Ovary (tissue), 9 donors: ENCODE results near the gene SAP30L. TPM values are rescaled to one million over a fixed set of nuclear protein-coding genes. Genes with fewer than 3 reads are reported as not detected.

Experiments used
- DNase-seq, 5 donors: peaks; one replicate each; pipeline ENCODE4 v3.0.0-alpha.2; 2019 to 2020
- H3K27ac ChIP-seq, 2 donors: fragments of 200-600 bp; one replicate each; pipeline versions ENCODE4 v1.5.1 to v1.8.0; 2019 to 2022
- H3K27me3 ChIP-seq: fragments of 200-600 bp; one replicate; pipeline ENCODE4 v1.8.0; 2022
- H3K36me3 ChIP-seq: fragments of 200-600 bp; sonication (generic); one replicate; pipeline ENCODE4 v1.5.1; 2019
- H3K4me1 ChIP-seq: one replicate; pipeline ENCODE4 v1.8.1; 2013; ENCODE audit warnings: mild to moderate bottlenecking, moderate library complexity; ENCODE audit not compliant: insufficient read depth
- H3K4me3 ChIP-seq: fragments of 200-600 bp; sonication (generic); one replicate; pipeline ENCODE4 v1.5.1; 2017
- H3K9me3 ChIP-seq, 2 donors: fragments of 200-600 bp in 1 of 2; sonication (generic) in 1 of 2; one replicate each; pipeline versions ENCODE4 v1.5.1 to v1.8.1; 2013 to 2019; ENCODE audit warnings: mild to moderate bottlenecking in 1 of 2, moderate library complexity in 1 of 2
- EP300 ChIP-seq: sonication (generic); formaldehyde crosslinking; IDR thresholded peaks from one replicate; pipeline ENCODE4 v1.6.1; 2017; ENCODE audit warnings: antibody characterized with exemption
- POLR2A ChIP-seq: fragments of 450-650 bp; IDR thresholded peaks from one replicate; pipeline ENCODE4 v1.6.1; 2017; ENCODE audit warnings: antibody characterized with exemption, mild to moderate bottlenecking, moderate library complexity
- WGBS, 3 donors: extraction: QIAGEN DNeasy Blood & Tissue Kit in 1 of 3; methylation state at CpG; one replicate each; pipeline versions ENCODE4 v1.1.5 to v1.1.7; 2013 to 2017; 5-methylcytosine and 5-hydroxymethylcytosine counted together
- intact Hi-C, 4 donors: fragments of 100-400 bp; cut with DNase I; formaldehyde crosslinking; loops; one replicate each; pipeline versions ENCODE4 v1.11.0 to v1.15.1; 2022 to 2023
- polyA plus RNA-seq, 2 donors: library from polyadenylated mRNA; stranded (reverse); fragments of 200-250 nt in 1 of 2; fragments of 350-450 nt in 1 of 2; fragmentation: Illumina TruSeq in 1 of 2; extraction: RNeasy Lipid Tissue Mini Kit (QIAGEN cat#74804) in 1 of 2; gene quantifications; one replicate each; pipeline ENCODE4 v1.2.3, GENCODE V29; 2013 to 2014
- total RNA-seq, 7 donors: library from RNA; depleted of rRNA in 2 of 7; stranded (reverse); fragments of >200 nt in 2 of 7; fragmentation: NEBNext Ultra II Directional in 3 of 7; extraction: Animal tissue kit (Norgen Biotek cat#: 25700) in 3 of 7; gene quantifications; one replicate each; pipeline versions ENCODE4 v1.1.0 to v1.2.4, GENCODE V29; 2016 to 2023
- TF ChIP-seq, protein P1 (sequence below), 3 donors: fragments of 450-650 bp in 2 of 3; fragments of 200-600 bp in 1 of 3; IDR thresholded peaks; one replicate each; pipeline versions ENCODE4 v1.5.1 to v1.8.0; 2016 to 2022; ENCODE audit warnings: antibody characterized with exemption in 3 of 3, mild to moderate bottlenecking in 1 of 3
- donor health status: DM: no; HTN: no; CAD: no; lungs with moderate emphysema.
- donor health status: DM: no; HTN: no; CAD: no.
- donor health status: Bipolar disorder and iron deficiency.
- donor health status: DM: yes; HTN: yes; CAD: no.
- donor health status: DM: no; HTN: no; CAD: no.
- donor health status: DM: yes; HTN: yes; CAD: no.

Gene SAP30L
- total and polyA plus RNA-seq, 9 donors, result 18.7 to 63.1 (median 41.5) TPM

DNA sequence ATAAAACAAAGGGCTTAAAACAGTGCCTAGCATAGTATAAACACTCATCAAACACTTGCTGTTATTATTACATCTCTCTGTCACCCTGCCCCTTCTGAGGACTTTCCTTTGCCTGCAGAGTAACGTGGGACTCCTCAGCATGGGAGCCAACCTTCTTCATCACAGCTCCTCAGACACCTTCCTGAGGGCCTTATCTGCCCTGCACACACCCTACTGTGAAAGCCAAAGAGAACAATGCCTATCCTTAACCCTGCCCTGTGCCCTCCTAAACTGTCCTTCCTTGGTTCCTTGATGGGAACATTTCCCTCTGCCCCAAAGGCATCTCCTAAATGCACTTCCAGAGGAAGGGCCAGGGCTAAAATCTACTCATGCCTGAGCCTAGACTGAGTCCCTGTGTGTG is 52.8 kb downstream of the SAP30L start:
- no peak for DNase-seq
- Histone ChIP-seq H3K4me1 (no peaks in the 10 kb centered on the region), H3K4me3 (no peak overlapping the region), H3K36me3 (no peaks in the 10 kb centered on the region), H3K27ac (no peak overlapping the region), H3K9me3 (no peaks in the 10 kb centered on the region), H3K27me3 (no peaks in the 10 kb centered on the region)
- TF ChIP-seq, protein P1, sequence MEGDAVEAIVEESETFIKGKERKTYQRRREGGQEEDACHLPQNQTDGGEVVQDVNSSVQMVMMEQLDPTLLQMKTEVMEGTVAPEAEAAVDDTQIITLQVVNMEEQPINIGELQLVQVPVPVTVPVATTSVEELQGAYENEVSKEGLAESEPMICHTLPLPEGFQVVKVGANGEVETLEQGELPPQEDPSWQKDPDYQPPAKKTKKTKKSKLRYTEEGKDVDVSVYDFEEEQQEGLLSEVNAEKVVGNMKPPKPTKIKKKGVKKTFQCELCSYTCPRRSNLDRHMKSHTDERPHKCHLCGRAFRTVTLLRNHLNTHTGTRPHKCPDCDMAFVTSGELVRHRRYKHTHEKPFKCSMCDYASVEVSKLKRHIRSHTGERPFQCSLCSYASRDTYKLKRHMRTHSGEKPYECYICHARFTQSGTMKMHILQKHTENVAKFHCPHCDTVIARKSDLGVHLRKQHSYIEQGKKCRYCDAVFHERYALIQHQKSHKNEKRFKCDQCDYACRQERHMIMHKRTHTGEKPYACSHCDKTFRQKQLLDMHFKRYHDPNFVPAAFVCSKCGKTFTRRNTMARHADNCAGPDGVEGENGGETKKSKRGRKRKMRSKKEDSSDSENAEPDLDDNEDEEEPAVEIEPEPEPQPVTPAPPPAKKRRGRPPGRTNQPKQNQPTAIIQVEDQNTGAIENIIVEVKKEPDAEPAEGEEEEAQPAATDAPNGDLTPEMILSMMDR (IDR thresholded peaks at IDR 0.05), result no peak
- TF ChIP-seq EP300 (no peak), POLR2A (no peak)
- 79 to 92% (median 85%) methylated on average over 1 of the region's 1 CpG for WGBS, 3 donors
- intact Hi-C loops, result no loop called here

DNA sequence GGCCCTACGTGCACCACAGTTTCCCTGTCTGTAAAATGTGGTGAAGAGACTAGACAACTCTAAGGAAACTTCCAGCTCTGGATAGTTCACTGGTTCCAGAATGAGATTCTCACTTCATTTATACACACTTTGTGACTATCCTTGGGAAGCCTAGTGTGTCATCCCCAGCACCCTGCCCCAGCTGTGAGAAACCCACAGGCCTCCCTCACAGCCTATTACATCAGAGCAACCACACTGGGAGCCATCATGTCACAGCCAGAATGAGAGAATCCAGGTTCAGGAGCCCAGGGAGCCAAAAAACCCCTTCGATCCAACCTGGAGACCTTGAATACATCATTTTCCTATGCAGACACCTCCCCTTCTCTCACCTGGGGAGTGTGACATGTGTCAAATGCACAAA is 53.2 kb downstream of the SAP30L start:
- intact Hi-C loops, result no loop called here
- H3K4me1 ChIP-seq, result no peaks in the 10 kb centered on the region
- TF ChIP-seq EP300, result no peak
- no peak for TF ChIP-seq POLR2A
- TF ChIP-seq, protein P1 (IDR thresholded peaks at IDR 0.05), result no peak
- H3K36me3 ChIP-seq, result no peaks in the 10 kb centered on the region
- no peaks in the 10 kb centered on the region for H3K9me3 ChIP-seq
- H3K27ac ChIP-seq, result no peak overlapping the region
- H3K4me3 ChIP-seq, result no peak overlapping the region
- no peak for DNase-seq
- WGBS, 3 donors, result 90 to 95% (median 92%) methylated on average over 2 of the region's 2 CpGs
- H3K27me3 ChIP-seq, result no peaks in the 10 kb centered on the region

DNA sequence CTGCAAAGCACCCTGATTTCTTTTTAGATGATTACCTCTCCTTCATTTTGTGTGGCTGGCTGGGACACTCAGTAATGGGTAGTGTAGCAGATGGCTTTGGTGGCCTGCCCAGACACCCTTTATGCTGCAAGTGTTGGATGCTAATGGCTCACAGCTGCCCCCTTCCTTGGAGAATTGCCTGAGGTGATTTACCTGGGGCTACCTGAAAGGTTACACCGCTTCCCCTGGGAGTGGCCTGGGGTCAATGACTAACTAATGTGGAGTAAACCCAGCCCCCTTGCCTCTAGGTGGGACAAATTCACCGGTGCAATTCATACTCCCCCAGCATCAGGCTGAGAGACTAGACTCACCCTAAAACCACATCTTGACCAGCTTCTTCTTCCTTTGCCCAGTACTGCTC is 55.8 kb downstream of the SAP30L start:
- intact Hi-C loops, result no loop called here
- no peak for TF ChIP-seq EP300
- TF ChIP-seq POLR2A, result no peak
- TF ChIP-seq, protein P1 (IDR thresholded peaks at IDR 0.05), result no peak
- Histone ChIP-seq H3K27ac (no peak overlapping the region), H3K4me3 (no peak overlapping the region), H3K36me3 (no peaks in the 10 kb centered on the region), H3K9me3 (no peaks in the 10 kb centered on the region), H3K4me1 (no peaks in the 10 kb centered on the region), H3K27me3 (no peaks in the 10 kb centered on the region)
- WGBS, 3 donors, result 48 to 66% (median 63%) methylated on average over 2 of the region's 2 CpGs
- DNase-seq, result no peak

DNA sequence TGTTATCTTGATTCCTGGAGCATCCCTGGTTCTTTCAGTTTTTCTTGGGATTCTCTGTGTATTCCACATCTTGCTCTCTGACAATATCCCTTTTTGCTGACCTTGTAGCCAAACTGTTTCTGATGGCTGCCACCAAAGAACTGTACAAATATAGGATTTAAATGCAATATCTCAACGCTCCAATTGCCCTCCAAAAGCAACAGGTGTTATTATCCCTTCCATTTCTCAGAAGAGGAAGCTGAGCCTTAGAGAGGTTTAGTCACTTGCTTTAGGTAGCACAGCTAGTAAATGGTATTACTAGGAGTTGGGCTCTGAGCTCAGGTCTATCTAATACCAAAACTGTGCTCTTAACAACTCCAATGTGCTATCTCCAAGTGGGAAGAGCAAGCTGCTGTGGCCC is 56.4 kb downstream of the SAP30L start:
- Histone ChIP-seq H3K4me1 (no peaks in the 10 kb centered on the region), H3K36me3 (no peaks in the 10 kb centered on the region), H3K27ac (no peak overlapping the region), H3K4me3 (no peak overlapping the region), H3K27me3 (no peaks in the 10 kb centered on the region), H3K9me3 (no peaks in the 10 kb centered on the region)
- intact Hi-C loops, result no loop called here
- 93 to 97% (median 93%) methylated on average over 1 of the region's 1 CpG for WGBS, 3 donors
- no peak for TF ChIP-seq POLR2A
- TF ChIP-seq EP300, result no peak
- TF ChIP-seq, protein P1 (IDR thresholded peaks at IDR 0.05), result no peak
- DNase-seq, result no peak

DNA sequence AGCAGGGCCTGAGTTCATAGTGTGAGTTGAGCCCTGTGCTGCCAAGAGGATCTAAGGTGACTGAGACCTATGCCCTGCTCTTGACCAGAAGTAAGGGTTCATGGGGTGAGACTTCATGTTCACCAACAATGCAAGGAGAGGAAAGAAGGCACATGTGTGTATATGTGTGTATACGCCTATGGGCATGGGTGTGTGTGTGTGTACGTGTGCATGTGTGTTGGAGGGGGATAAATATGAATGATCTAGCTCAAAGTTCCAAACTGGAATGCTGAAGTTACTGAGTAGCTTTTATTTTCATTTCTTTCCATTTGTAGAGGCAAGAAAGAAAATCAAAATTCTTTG is 57.9 kb downstream of the SAP30L start:
- no peak for DNase-seq
- Histone ChIP-seq H3K27me3 (no peaks in the 10 kb centered on the region), H3K9me3 (no peaks in the 10 kb centered on the region), H3K4me3 (no peak overlapping the region), H3K36me3 (no peaks in the 10 kb centered on the region), H3K4me1 (no peaks in the 10 kb centered on the region), H3K27ac (no peak overlapping the region)
- TF ChIP-seq POLR2A (no peak), EP300 (no peak)
- TF ChIP-seq, protein P1 (IDR thresholded peaks at IDR 0.05), result no peak
- 91 to 96% (median 92%) methylated on average over 2 of the region's 2 CpGs for WGBS, 3 donors
- intact Hi-C loops, result no loop called here
